Measurements from ENCODE around the gene SETD1A.

The SETD1A gene

GRCh38 chr16:30980434-30980833, 22.9 kb downstream of the SETD1A start:
- no peak for DNase-seq (ENCODE audit: low read depth, low spot score)
- CTCF ChIA-PET, result interaction anchor here (1.3 to 7.8 kb wide), 2 partner anchors 13 to 888 kb away, joined by 3 to 98 read pairs; no protein-coding TSS in a partner anchor
- POLR2A ChIA-PET, result no interaction called here
- no peak overlapping the region for H3K4me3 ChIP-seq (ENCODE audit: low read depth, low read length)
- no peak for TF ChIP-seq CTCF (IDR thresholded peaks at IDR 0.05; ENCODE audit: insufficient read depth, low read length, missing control alignments)

- POLR2A ChIA-PET, result no interaction called here
- no peak for DNase-seq (ENCODE audit: low read depth, low spot score)
- no peak for TF ChIP-seq CTCF (IDR thresholded peaks at IDR 0.05; ENCODE audit: insufficient read depth, low read length, missing control alignments)
- no peak overlapping the region for H3K4me3 ChIP-seq (ENCODE audit: low read depth, low read length)
- CTCF ChIA-PET, result interaction anchor here (1.3 to 7.8 kb wide), 4 partner anchors 14 to 887 kb away, joined by 3 to 141 read pairs (median 50); partner anchors contain the start of genes PRSS53 and VKORC1
These were observed 23.4 kb downstream of the SETD1A start for GRCh38 chr16:30980959-30981358.

GRCh38 chr16:30982548-30983288, 25.2 kb downstream of the SETD1A start:
- POLR2A ChIA-PET, result no interaction called here
- CTCF ChIA-PET, result interaction anchor here (0.7 to 7.8 kb wide), 14 partner anchors 7 to 886 kb away, joined by 3 to 141 read pairs (median 15); partner anchors contain the start of genes PRSS53, VKORC1, ZNF646 and ZNF668

GRCh38 chr16:30983289-30983889, 25.8 kb downstream of the SETD1A start:
- no peak overlapping the region for H3K4me3 ChIP-seq (ENCODE audit: low read depth, low read length)
- ChIA-PET POLR2A (interaction anchor here (0.6 to 1.0 kb wide), 2 partner anchors 12 to 210 kb away, joined by 3 to 4 read pairs; no protein-coding TSS in a partner anchor), CTCF (interaction anchor here (1.0 to 7.8 kb wide), 22 partner anchors 8 to 885 kb away, joined by 3 to 141 read pairs (median 12); partner anchors contain the start of genes PRSS53, STX4, VKORC1 and ZNF646)
- TF ChIP-seq CTCF (IDR thresholded peaks at IDR 0.05; ENCODE audit: insufficient read depth, low read length, missing control alignments), result no peak
- no peak for DNase-seq (ENCODE audit: low read depth, low spot score)

More at GRCh38 chr16:30982548-30983288, 25.2 kb downstream of the SETD1A start:
- no peak for DNase-seq (ENCODE audit: low read depth, low spot score)
- no peak for TF ChIP-seq CTCF (IDR thresholded peaks at IDR 0.05; ENCODE audit: insufficient read depth, low read length, missing control alignments)
- no peak overlapping the region for H3K4me3 ChIP-seq (ENCODE audit: low read depth, low read length)

DNA sequence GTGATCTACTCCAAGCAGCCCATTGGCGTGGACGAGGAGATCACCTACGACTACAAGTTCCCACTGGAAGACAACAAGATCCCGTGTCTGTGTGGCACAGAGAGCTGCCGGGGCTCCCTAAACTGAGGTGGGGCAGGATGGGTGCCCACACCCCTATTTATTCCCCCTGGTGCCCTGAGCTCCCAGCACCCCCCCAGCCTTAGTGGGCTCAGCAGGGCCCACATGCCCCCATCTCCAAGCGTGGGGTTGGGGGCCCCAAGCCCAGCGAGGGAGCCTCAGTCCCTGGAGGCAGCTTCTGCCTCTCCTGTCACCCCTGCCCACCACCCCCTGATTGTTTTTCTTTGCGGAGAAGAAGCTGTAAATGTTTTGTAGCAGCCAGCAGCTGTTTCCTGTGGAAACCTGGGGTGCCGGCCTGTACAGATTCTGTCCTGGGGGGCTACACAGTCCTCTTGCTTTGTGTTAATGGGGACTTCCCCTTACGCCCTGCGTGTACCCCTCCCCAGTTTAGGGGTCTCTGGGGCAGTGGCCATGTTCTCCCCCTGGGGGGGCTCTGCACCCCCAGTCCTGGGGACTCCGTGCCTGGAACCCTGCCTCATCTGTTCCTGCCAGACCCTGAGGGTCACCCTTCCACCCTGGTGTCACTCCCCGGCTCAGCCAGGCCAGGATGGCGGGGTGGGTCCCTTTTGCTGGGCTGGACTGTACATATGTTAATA, 26.5 kb downstream of the SETD1A start:
- no peak for TF ChIP-seq CTCF (IDR thresholded peaks at IDR 0.05; ENCODE audit: insufficient read depth, low read length, missing control alignments)
- no peak for DNase-seq (ENCODE audit: low read depth, low spot score)
- CTCF ChIA-PET, result interaction anchor here (0.5 to 7.8 kb wide), 51 partner anchors 8 to 891 kb away, joined by 3 to 141 read pairs (median 5); partner anchors contain the start of genes ARMC5, PRSS53, STX4 and VKORC1
- POLR2A ChIA-PET, result interaction anchor here (0.6 to 2.2 kb wide), 5 partner anchors 10 to 209 kb away, joined by 3 to 13 read pairs (median 5); partner anchors contain the start of genes FUS and KAT8
- H3K4me3 ChIP-seq (ENCODE audit: low read depth, low read length), result no peak overlapping the region

All from AG04449 (cell line).